Middle frontal gyrus (tissue), 1 donor: ENCODE results near the gene TBC1D16.
"Not testable (repeated sequence)": the region's sequence is repeated elsewhere in the genome, so short reads cannot be mapped to it uniquely, and the experiment has no call there.

Experiments
- DNase-seq: peaks from one replicate; pipeline ENCODE4 v3.0.0-alpha.2; 2015; ENCODE audit warnings: low spot score; ENCODE audit errors: extremely low spot score

The TBC1D16 gene

DNA sequence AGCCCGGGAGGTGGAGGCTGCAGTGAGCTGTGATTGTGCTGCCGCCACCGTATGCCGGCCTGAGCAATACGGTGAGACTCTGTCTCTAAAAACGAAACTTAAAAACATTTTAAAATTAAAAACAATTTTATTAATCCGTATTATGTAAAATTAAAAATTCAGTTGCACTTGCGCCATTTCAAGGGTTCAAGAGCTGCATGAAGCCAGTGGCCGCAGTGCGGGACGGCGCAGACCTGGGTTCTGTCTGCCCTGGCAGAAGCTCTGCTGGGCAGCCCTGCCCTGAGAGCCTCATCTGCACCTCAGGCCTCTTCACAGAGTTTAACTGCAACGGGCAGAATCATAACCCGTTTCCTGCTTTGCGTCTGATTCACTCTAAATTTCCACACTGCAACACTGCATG lies 31.7 kb downstream of the TBC1D16 start:
- DNase-seq: no peak

GRCh38 chr17:80002690-80003490 lies 32.8 kb downstream of the TBC1D16 start:
- DNase-seq: no peak

- DNase-seq: no peak
These were observed 33.5 kb downstream of the TBC1D16 start for GRCh38 chr17:80002070-80002641.

- DNase-seq: no peak
These were observed 34.5 kb downstream of the TBC1D16 start for GRCh38 chr17:80000981-80001775.

GRCh38 chr17:80000136-80000535 lies 35.5 kb downstream of the TBC1D16 start:
- DNase-seq: no peak

GRCh38 chr17:79997011-79997660 lies 38.5 kb downstream of the TBC1D16 start:
- no peak for DNase-seq

- DNase-seq: no peak
These were observed 39.4 kb downstream of the TBC1D16 start for GRCh38 chr17:79996291-79996690.

DNA sequence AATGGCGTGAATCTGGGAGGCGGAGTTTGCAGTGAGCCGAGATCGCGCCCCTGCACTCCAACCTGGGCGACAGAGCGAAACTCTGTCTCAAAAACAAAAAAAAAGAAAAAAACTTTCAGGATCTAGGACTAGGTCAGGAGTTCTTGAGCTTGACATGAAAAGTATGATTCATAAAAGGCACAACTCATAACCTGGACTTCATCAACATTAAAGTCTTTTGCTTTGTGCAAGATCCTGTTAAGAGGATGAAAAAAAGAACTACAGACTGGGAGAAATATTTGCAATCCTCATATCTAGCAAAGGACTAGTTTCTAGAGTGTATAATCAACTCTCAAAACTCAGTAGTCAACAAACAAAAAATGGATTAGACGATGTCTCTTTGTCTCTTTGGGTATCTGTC lies 40.0 kb downstream of the TBC1D16 start:
- no peak for DNase-seq

DNA sequence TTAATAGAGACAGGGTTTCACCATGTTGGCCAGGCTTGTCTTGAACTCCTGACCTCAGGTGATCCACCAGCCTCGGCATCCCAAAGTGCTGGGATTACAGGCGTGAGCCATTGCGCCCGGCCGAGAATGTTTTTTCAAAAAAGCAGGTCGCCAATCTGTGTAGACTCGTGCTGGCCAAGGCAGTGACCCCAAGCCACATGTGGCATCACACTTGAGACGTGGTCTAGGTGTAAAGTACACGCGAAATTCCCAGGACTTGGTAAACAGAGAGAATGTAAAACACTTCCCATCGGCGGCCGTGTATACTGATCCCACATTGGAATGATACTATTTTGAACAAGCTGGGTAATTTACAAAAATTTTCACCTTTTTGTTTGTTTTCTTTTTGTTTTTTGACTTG lies 41.1 kb downstream of the TBC1D16 start:
- no peak for DNase-seq

DNA sequence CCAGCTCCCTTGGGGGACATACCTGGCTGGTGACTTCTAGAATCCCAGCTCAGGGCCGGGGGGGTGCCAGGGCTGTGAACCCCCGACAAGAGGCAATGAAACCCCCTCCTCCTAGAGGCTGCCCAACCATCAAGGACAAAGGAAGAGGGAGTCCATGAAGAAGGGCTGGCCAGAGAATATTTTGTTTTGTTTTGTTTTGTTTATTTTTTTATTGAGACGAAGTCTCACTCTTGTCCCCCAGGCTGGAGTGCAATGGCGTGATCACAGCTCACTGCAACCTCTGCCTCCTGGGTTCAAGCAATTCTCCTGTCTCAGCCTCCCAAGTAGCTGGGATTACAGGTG lies 41.5 kb downstream of the TBC1D16 start:
- DNase-seq: not testable (repeated sequence)

DNA sequence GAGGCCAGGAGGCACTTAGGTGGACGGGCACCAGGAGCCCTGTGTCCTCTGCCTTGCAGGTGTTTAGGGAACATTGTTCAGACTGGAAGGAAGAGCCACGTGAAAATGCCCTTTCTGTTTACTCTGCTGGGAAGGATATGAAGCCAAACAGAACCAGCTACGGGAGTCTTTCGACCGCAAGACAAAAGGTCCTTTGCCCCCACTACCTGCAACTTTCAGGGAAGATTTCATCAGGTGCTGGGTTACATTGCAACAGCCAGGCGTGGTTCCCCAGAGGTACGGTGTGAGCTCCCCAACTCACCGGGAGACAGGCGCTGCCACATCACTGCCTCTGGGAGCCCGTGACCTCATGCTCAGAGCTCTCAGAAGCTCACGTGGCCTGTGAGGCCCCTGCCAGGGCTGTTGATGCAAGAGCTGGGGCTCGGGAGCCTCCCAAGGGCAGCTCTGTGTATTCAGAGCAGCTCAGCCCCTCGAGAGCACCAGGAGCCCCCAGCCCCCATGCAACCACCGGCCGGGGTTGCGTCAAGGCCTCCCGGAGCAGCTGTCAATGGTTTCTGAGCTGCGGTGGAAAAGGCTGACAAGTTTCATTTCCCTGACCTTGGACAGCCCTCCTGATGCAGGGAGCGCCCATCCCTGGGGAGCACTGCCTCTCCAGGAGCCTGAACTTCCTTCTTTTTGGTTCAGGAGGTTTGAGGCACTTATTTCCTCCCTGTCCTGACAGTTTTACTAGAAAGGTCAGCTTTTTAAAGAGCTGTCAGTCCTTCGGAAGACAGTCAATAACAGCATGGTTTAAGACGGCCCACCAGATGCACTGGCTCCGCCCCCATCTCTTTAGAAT lies 42.1 kb downstream of the TBC1D16 start:
- DNase-seq: no peak

DNA sequence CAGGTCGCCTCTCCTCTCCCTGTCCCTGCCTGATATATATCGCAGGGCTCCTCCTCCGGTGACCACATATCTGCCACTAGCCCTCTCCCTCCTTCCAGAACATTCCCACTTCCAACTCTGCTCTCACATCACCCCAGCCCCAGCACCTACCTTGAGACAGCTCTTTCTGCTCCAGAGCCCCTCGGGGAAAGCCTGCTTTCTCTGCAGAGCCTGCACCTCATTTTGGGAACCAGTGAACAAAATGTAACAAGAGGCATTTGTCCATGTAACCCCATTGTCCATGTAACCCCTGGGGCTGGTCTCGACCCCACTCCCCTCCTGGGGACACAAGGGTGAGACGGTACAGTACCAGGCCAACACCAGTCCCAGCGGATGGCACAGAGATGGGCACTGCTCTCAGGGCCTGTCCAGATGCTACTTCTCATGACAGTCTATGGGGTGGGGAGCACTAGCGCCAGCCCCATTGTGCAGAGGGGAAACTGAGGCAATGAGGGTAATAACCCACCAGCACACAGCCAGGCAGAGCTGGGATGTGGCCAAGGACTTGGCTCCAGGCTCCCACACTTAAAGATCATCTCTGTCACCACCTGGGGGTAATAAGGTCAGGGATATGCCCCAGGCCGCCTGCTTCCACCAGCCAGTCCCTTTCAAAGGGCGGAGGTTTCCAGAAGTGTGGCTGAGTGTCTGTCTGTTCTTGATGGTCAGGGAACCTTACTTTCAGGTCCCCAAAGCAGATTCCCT lies 42.9 kb downstream of the TBC1D16 start:
- no peak for DNase-seq

DNA sequence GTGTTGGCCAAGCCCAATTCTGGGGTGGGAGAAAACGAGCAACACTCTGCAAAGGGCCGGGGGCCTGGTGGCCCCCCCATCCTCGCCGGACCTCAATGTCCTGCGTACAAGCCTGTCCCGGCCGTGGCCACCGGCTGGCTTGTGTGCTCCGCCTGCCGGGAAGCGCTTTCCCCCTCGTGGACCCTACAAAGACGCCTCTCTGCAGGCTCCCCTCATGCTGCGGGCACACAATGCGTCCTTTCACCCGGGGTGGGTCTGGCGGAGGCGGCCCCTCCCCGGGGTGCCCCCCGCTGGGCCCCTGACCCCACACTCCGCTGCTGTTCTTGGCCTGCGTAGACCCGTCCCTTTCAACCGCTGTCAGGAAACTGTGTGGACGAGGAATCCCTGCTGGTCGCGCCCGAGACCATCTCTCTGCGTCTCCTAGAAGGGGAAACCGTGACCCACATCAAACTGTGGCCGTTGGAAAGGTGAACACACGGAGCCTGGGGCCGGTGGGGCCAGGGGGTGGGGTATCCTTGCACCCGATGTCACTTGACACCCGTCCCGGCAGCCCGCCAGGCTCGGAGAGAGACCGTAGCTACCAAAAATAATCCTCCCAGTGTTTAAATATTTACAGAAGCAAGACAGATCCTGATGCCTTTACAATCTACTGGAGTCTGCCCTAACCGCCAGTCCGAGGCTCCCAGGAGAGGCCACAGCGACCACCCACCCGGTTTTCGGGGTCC lies 43.6 kb downstream of the TBC1D16 start:
- DNase-seq: no peak

DNA sequence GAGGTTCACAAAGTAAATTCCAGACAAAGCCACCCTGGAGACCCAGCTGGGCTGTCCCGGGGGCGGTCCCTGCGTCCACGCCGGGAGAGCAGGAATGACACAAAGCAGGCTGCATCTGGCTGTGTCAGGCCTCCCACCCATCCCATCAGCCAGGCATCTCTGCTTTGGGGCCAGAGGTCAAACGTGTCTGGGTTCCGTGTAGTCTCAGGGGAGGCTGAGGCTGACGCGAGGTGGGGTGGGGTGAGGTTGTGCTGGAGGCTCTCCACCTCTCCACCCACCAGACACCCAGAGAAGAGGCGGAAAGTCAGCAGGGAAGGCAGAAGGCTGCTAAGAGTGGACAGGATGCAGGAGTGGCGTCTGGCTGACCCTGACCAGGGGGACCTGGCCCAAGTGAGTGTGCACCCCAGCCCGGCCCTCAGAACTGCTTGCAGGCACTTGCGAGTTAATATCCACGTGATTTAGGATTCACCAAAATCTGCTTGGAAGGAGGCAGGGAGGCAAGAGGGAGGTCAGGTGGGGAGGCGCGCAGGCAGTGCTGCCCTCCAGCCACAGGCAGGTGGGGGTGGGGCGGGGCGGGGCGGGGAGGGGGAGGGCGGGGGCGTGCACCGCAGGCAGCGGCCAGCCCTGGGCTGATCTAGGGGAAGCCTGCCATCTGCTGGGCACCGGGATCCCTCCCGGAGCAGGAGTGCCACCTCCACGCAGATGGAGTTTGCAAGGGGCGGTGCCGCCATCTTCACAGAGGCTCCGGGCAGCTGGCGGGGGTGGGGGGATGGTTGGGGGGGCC lies 44.3 kb downstream of the TBC1D16 start:
- DNase-seq: peak; percentile 47

DNA sequence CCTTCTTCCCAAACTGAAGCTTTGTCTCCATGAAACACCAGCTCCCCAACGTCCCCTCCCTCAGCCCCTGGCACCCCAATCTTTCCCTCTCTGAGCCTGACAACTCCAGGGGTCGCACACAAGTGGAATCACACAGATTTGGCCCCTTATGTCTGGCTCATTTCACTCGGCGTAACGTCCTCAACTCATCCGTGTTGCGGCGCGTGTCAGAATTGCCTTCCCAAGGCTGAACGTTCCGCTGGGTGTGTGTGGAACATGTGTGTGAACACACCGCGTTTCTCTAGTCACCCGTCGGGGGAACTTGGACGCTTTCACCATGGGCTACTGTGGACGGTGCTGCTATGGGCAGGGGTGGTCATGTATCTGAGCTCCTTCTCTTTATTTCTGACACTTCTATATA lies 45.0 kb downstream of the TBC1D16 start:
- no peak for DNase-seq

DNA sequence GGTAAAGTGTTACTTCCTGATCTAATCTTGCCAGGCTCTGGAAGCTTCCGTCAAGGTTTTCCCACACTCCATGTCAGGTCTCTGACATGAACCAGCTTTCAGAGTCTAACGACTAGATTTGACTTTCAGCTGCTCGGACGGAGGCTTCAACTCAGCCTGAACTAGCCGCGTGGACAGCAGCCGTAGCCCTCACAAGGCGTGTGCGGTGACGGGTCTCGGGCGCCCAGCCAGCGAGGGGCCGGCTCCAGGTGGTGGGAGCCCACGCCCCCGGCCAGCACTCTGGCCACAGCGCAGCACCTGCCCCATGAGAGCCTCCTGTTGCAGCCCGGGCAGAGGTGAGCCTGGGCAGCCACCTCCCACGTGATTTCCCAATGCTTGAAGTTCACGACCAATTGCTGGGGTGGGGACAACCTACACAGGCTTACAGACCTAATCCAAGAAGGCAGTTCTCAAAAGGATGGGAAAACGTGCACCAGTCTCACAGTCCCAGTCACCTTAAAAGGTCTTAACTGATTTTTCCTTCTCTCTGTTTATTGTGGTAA lies 45.5 kb downstream of the TBC1D16 start:
- no peak for DNase-seq

- DNase-seq: no peak
These were observed 46.4 kb downstream of the TBC1D16 start for GRCh38 chr17:79989106-79989835.
